OCI-LY7 (cell line): ENCODE data around the gene XPO1. TPM values are rescaled to one million over a fixed set of nuclear protein-coding genes. Genes with fewer than 3 reads are reported as not detected.

Experiments
- BruUV-seq: library from RNA; stranded (reverse); fragments of 400-500 nt; replicated peaks from 2 replicates; lab custom pipeline; 2021; lab: Mats Ljungman, UMichigan
- CTCF ChIA-PET: fragments of 300-600 bp; sonication (Branson Sonifier 250); formaldehyde crosslinking; loops from one replicate; lab custom pipeline; 2022; ENCODE audit warnings: antibody characterized with exemption; ENCODE audit not compliant: unreplicated experiment; lab: Charles Lee
- POLR2A ChIA-PET: fragments of 300-600 bp; sonication (Branson Sonifier 250); formaldehyde crosslinking; loops from one replicate; lab custom pipeline; 2022; ENCODE audit warnings: antibody characterized with exemption; lab: Charles Lee
- DNase-seq: peaks from one replicate; pipeline ENCODE4 v3.0.0-alpha.2; 2015; ENCODE audit warnings: low spot score
- H2AFZ ChIP-seq: fragments of 200-600 bp; sonication (generic), shearing (Covaris generic); 2 replicates; pipeline ENCODE4 v1.6.1; 2014; ENCODE audit warnings: mild to moderate bottlenecking, antibody characterized with exemption, low read length, moderate library complexity
- H3K27ac ChIP-seq: fragments of 200-600 bp; sonication (generic); 2 replicates; pipeline ENCODE4 v1.5.1; 2014; ENCODE audit warnings: mixed run types, low read depth, mild to moderate bottlenecking, moderate library complexity, low read length, inconsistent platforms; ENCODE audit not compliant: poor library complexity, severe bottlenecking
- H3K36me3 ChIP-seq: fragments of 200-600 bp; sonication (generic); 2 replicates; pipeline ENCODE4 v1.6.1; 2014; ENCODE audit warnings: mild to moderate bottlenecking, antibody characterized with exemption, low read length, moderate library complexity, mixed read lengths; ENCODE audit not compliant: insufficient read depth
- H3K4me1 ChIP-seq: fragments of 200-600 bp; sonication (generic); 2 replicates; pipeline ENCODE4 v1.5.1; 2014; ENCODE audit warnings: mild to moderate bottlenecking, low read length; ENCODE audit not compliant: insufficient read depth, poor library complexity, severe bottlenecking
- H3K4me2 ChIP-seq: fragments of 200-600 bp; sonication (generic); 2 replicates; pipeline ENCODE4 v1.6.1; 2014; ENCODE audit warnings: mild to moderate bottlenecking, low read length
- H3K4me3 ChIP-seq: fragments of 200-600 bp; sonication (generic); 2 replicates; pipeline ENCODE4 v1.5.1; 2014; ENCODE audit warnings: mild to moderate bottlenecking, low read depth, low read length; ENCODE audit not compliant: poor library complexity, severe bottlenecking
- H3K79me2 ChIP-seq: fragments of 200-600 bp; sonication (generic); 2 replicates; pipeline ENCODE4 v1.6.1; 2016; ENCODE audit warnings: low read depth, mild to moderate bottlenecking, low read length, moderate library complexity, mixed read lengths; ENCODE audit not compliant: insufficient read depth
- H3K9me2 ChIP-seq: fragments of 200-600 bp; sonication (generic); 2 replicates; pipeline ENCODE4 v1.6.1; 2016; ENCODE audit warnings: mild to moderate bottlenecking, low read length, mixed read lengths; ENCODE audit not compliant: insufficient read depth
- H3K9me3 ChIP-seq: fragments of 200-600 bp; sonication (generic); 2 replicates; pipeline ENCODE4 v1.6.1; 2014; ENCODE audit warnings: mild to moderate bottlenecking, mixed run types, low read length, mixed read lengths
- H4K20me1 ChIP-seq: fragments of 200-600 bp; sonication (generic); 2 replicates; pipeline ENCODE4 v1.6.1; 2014; ENCODE audit warnings: mild to moderate bottlenecking, antibody characterized with exemption, low read length, moderate library complexity, mixed read lengths; ENCODE audit not compliant: insufficient read depth
- EZH2phosphoT487 ChIP-seq: fragments of 200-600 bp; sonication (generic); IDR thresholded peaks from 2 replicates; pipeline ENCODE4 v1.6.1; 2018; ENCODE audit warnings: low read depth, borderline replicate concordance, mild to moderate bottlenecking, mixed run types, antibody characterized with exemption, low read length, moderate library complexity, mixed read lengths
- intact Hi-C: fragments of 100-400 bp; cut with micrococcal nuclease; formaldehyde crosslinking; loops from one replicate; pipeline ENCODE4 v1.10.0; 2022; ENCODE audit not compliant: unreplicated experiment
- total RNA-seq, 2 experiments: library from RNA; depleted of rRNA in 1 of 2; stranded (reverse); fragments of >200 nt in 1 of 2; shearing (Covaris generic) in 1 of 2; gene quantifications; 2 replicates each; pipeline ENCODE4 v1.2.3, GENCODE V29; 2014 to 2022
- TF ChIP-seq, protein P1 (sequence below): fragments of 200-600 bp; sonication (generic); conservative IDR thresholded peaks from 2 replicates; pipeline ENCODE4 v1.5.1; 2014; ENCODE audit warnings: mild to moderate bottlenecking, antibody characterized with exemption, low read length, moderate library complexity, mixed read lengths

The XPO1 gene
- total RNA-seq, 2 experiments from 2014 or later = 177 to 287 TPM

DNA sequence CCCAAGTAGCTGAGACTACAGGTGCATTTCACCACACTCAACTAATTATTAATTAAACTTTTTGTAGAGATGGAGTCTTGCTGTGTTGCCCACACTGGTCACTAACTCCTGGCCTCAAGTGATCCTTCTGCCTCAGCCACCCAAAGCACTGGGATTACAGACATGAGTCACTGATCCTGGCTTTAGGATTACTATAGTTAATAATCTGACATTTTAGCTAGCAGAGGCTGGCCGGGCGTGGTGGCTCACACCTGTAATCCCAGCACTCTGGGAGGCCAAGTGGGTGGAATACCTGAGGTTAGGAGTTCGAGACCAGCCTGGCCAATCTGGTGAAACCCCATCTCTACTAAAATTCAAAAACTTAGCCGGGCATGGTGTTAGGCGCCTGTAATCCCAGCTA, 106.8 kb downstream of the XPO1 start:
- Histone ChIP-seq H3K27ac (peak overlapping the region; percentile 35), H2AFZ (no peak overlapping the region), H3K4me2 (no peak overlapping the region), H3K79me2 (peaks cover 100% of the 10 kb centered on the region), H3K9me2 (no peaks in the 10 kb centered on the region), H3K36me3 (peaks cover 52% of the 10 kb centered on the region), H3K9me3 (no peaks in the 10 kb centered on the region; the same call in 1 of the 2 replicates), H3K4me3 (no peak overlapping the region), H4K20me1 (peaks cover 18% of the 10 kb centered on the region; the same call in 1 of the 2 replicates), H3K4me1 (peaks cover 83% of the 10 kb centered on the region)
- DNase-seq = no peak
- CTCF ChIA-PET = no interaction called here
- TF ChIP-seq, protein P1, sequence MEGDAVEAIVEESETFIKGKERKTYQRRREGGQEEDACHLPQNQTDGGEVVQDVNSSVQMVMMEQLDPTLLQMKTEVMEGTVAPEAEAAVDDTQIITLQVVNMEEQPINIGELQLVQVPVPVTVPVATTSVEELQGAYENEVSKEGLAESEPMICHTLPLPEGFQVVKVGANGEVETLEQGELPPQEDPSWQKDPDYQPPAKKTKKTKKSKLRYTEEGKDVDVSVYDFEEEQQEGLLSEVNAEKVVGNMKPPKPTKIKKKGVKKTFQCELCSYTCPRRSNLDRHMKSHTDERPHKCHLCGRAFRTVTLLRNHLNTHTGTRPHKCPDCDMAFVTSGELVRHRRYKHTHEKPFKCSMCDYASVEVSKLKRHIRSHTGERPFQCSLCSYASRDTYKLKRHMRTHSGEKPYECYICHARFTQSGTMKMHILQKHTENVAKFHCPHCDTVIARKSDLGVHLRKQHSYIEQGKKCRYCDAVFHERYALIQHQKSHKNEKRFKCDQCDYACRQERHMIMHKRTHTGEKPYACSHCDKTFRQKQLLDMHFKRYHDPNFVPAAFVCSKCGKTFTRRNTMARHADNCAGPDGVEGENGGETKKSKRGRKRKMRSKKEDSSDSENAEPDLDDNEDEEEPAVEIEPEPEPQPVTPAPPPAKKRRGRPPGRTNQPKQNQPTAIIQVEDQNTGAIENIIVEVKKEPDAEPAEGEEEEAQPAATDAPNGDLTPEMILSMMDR = no peak
- TF ChIP-seq EZH2phosphoT487 = no peak
- BruUV-seq = no TSS peak
- POLR2A ChIA-PET = interaction anchor here (1.1 to 3.7 kb wide), 2 partner anchors 10 to 28 kb away, joined by 6 to 37 read pairs; no protein-coding TSS in a partner anchor
- intact Hi-C loops = no loop called here

Other genes starting within 250 kb of the XPO1 start
- gene USP34, start 67.3 kb downstream of the XPO1 start, total RNA-seq (2014; rRNA removed; shearing (Covaris generic)) = 147 and 192 TPM in 2 replicates
- 340 and 344 TPM in 2 replicates for gene USP34, start 67.3 kb downstream of the XPO1 start, total RNA-seq (2022)